ENCODE data around the gene LRCH3.

LRCH3 gene

DNA sequence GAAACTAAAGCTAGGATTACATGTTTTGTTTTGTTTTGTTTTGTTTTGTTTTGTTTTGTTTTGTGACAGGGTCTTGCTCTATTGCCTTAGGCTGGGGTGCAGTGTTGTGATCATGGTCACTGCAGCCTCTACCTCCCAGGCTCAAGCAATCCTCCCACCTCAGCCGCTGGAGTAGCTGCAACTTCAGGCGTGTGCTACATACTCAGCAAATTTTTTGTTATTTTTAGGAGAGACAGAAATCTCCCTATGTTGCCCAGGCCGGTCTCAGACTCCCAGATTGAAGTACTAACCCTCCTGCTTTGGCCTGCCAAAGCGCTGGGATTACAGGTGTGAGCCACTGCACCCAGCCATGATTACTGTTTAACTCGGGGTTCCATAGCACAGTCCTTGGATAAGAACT lies 50.7 kb downstream of the LRCH3 start:
- DNase-seq (ENCODE audit: low read depth) = no peak
- H3K27me3 ChIP-seq (replicated peaks; ENCODE audit: control insufficient read depth, insufficient read depth, low read length) = no peaks in the 10 kb centered on the region
- peaks cover 71% of the 10 kb centered on the region for H3K36me3 ChIP-seq (ENCODE audit: control insufficient read depth, insufficient read depth, low read length, severe bottlenecking)
- no peaks in the 10 kb centered on the region for H3K4me1 ChIP-seq (ENCODE audit: control insufficient read depth, insufficient read depth, low read length)
- H3K4me3 ChIP-seq (ENCODE audit: low read length) = no peak overlapping the region
- H3K9me3 ChIP-seq (ENCODE audit: control insufficient read depth, low read length) = no peaks in the 10 kb centered on the region
- H3K9ac ChIP-seq (ENCODE audit: low read length) = no peak overlapping the region

DNA sequence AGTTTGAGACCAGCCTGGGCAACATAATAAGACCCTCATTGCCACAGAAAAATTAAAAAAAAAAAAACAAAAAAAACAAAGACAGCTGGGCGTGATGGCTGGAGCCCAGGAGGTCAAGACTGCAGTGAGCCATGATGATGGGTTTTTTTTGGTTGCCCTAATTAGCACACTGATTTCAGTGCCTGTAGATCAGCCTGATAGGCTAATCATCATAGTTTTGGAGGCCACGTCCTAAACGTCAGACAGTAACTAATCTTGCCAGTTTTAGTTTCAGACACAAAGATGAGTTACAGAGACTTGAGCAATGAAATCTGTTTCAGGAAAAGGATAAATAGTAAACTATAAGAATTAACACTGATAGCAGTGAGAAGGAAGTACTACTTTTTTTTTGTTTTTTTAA lies 55.4 kb downstream of the LRCH3 start:
- Histone ChIP-seq H3K4me1 (ENCODE audit: control insufficient read depth, insufficient read depth, low read length) (peaks cover 5% of the 10 kb centered on the region), H3K9me3 (ENCODE audit: control insufficient read depth, low read length) (no peaks in the 10 kb centered on the region), H3K9ac (ENCODE audit: low read length) (no peak overlapping the region), H3K4me3 (ENCODE audit: low read length) (no peak overlapping the region), H3K27me3 (replicated peaks; ENCODE audit: control insufficient read depth, insufficient read depth, low read length) (no peaks in the 10 kb centered on the region), H3K36me3 (ENCODE audit: control insufficient read depth, insufficient read depth, low read length, severe bottlenecking) (peaks cover 69% of the 10 kb centered on the region)
- DNase-seq (ENCODE audit: low read depth) = no peak

DNA sequence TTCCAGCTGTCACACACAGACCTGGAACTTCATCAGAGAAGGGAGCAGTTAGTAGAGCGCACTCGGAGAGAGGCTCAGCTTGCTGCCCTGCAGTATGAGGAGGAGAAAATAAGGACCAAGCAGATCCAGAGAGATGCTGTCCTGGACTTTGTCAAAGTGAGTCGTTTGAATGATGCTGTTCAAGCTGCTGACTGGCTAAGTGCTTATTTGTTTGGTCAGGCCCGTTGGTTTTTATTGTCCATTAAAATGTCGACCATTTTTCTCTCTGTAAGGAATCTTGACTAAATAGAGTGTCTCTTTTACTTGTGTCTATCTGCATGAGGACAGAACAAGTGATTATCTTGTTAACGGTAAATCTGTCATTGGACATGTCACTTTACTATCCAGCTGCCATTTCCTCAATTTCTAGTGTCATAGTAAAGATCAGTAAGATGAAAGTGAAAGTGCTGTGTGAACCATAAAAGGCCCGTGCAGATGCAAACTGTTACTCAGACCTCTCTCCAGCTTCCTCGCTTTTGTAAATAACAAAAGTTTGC lies 56.9 kb downstream of the LRCH3 start:
- Histone ChIP-seq H3K36me3 (ENCODE audit: control insufficient read depth, insufficient read depth, low read length, severe bottlenecking) (peaks cover 73% of the 10 kb centered on the region), H3K4me1 (ENCODE audit: control insufficient read depth, insufficient read depth, low read length) (peaks cover 5% of the 10 kb centered on the region), H3K9ac (ENCODE audit: low read length) (peak overlapping the region; percentile 64), H3K9me3 (ENCODE audit: control insufficient read depth, low read length) (no peaks in the 10 kb centered on the region), H3K27me3 (replicated peaks; ENCODE audit: control insufficient read depth, insufficient read depth, low read length) (no peaks in the 10 kb centered on the region), H3K4me3 (ENCODE audit: low read length) (peak overlapping the region; percentile 74)
- DNase-seq (ENCODE audit: low read depth) = no peak

DNA sequence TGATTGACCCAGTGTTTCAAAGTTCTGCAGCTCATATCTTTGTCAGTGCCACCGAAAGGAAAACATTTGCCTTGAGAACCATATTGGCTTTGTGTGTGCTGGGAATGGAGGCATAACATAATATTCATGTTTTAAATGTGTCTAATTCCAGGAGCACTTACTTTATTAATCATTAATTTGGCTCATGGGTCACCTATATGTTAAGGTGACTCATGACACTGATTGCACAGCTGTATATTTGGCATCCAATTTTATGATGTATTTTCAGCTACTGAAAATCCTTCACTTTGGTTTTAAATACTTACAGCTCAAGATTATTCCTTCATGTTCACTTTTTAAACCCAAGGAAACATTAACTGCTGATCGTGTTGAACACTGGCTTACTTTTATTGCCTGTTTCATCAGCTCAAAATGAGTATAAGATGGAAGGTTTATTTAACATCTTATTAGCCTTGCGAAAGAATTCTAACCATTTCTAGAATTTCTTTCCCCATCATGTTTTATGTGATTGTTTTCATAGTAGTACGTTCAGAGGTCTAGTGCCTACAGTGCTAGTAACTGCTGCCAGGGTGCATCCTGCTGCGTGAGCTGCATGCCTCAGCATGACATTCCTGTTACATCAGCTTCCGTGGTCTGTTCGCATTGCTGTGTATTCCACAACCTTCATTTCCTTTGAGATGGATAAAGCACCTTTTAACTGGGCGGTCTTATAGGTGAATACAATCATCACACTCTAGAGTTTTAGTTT lies 63.7 kb downstream of the LRCH3 start:
- Histone ChIP-seq H3K4me1 (ENCODE audit: control insufficient read depth, insufficient read depth, low read length) (no peaks in the 10 kb centered on the region), H3K36me3 (ENCODE audit: control insufficient read depth, insufficient read depth, low read length, severe bottlenecking) (peaks cover 79% of the 10 kb centered on the region), H3K4me3 (ENCODE audit: low read length) (no peak overlapping the region), H3K9me3 (ENCODE audit: control insufficient read depth, low read length) (no peaks in the 10 kb centered on the region), H3K27me3 (replicated peaks; ENCODE audit: control insufficient read depth, insufficient read depth, low read length) (no peaks in the 10 kb centered on the region), H3K9ac (ENCODE audit: low read length) (no peak overlapping the region)
- peak; percentile 89 for DNase-seq (ENCODE audit: low read depth)

DNA sequence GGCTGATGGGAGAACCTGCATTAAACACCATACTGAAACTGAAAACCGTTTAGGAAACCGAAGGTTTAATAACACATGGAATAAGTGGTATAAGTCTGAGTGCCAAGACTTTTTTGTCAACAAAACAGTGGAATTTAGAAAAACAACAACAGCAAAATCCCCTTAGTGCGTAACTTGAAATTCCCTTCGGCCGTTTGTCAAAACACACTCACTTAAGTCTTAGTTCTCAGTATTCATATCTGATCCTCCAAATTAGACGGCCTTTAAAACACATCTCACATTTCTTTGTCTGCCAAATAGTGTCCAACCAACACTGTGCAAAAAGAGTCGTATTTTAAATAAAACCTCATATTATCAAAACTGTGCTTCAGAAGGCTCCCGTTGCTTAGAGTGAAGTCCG lies 64.5 kb downstream of the LRCH3 start:
- peaks cover 79% of the 10 kb centered on the region for H3K36me3 ChIP-seq (ENCODE audit: control insufficient read depth, insufficient read depth, low read length, severe bottlenecking)
- no peak overlapping the region for H3K4me3 ChIP-seq (ENCODE audit: low read length)
- no peak overlapping the region for H3K9ac ChIP-seq (ENCODE audit: low read length)
- no peak for DNase-seq (ENCODE audit: low read depth)
- H3K9me3 ChIP-seq (ENCODE audit: control insufficient read depth, low read length) = no peaks in the 10 kb centered on the region
- no peaks in the 10 kb centered on the region for H3K4me1 ChIP-seq (ENCODE audit: control insufficient read depth, insufficient read depth, low read length)
- H3K27me3 ChIP-seq (replicated peaks; ENCODE audit: control insufficient read depth, insufficient read depth, low read length) = no peaks in the 10 kb centered on the region

DNA sequence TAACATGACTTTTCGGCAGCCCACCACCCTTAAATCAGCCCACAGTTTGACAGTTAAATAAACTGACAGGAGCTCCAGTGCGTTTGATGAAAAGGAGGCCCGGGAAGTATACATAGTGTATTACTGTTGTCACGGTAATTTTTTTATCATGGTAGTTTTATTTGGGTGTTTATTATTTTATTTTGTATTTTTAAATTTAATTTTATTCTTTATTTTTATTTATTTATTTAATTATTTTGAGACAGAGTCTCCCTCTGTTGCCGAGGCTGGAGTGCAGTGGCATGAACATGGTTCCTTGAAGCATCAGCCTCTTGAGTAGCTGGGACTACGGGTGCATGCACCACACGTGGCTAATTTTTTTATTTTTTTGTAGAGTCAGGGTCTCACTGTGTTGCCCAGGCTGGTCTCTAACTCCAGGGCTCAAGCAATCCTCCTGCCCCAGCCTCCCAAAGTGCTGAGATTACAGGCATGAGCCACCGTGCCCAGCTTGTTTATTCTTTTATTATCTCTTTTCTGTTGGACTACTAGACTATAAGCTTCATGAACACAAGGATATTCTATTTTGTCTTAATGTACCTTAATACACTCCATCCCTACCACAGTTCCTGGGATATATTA lies 65.3 kb downstream of the LRCH3 start:
- Histone ChIP-seq H3K36me3 (ENCODE audit: control insufficient read depth, insufficient read depth, low read length, severe bottlenecking) (peaks cover 75% of the 10 kb centered on the region), H3K27me3 (replicated peaks; ENCODE audit: control insufficient read depth, insufficient read depth, low read length) (no peaks in the 10 kb centered on the region), H3K4me3 (ENCODE audit: low read length) (no peak overlapping the region), H3K9ac (ENCODE audit: low read length) (no peak overlapping the region), H3K4me1 (ENCODE audit: control insufficient read depth, insufficient read depth, low read length) (no peaks in the 10 kb centered on the region), H3K9me3 (ENCODE audit: control insufficient read depth, low read length) (no peaks in the 10 kb centered on the region)
- no peak for DNase-seq (ENCODE audit: low read depth)

DNA sequence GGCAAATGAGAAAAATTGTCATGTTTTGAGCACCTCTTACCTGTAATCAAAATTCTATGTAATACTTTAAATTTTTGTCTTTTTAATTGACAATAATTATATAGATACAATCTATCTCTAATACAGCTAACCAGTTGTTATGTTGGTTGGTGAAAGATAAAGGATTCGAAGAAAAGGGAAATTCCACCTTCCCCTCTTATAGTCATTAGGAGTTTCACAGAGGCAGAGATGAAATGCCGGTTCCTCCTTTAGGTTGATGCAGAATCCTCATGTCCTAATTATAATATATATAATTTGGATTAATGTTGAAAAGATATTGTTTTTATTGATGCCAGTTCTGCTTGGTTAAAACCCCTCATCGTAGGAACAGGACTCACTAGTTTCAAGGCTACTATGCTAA lies 67.1 kb downstream of the LRCH3 start:
- Histone ChIP-seq H3K9ac (ENCODE audit: low read length) (no peak overlapping the region), H3K27me3 (replicated peaks; ENCODE audit: control insufficient read depth, insufficient read depth, low read length) (no peaks in the 10 kb centered on the region), H3K9me3 (ENCODE audit: control insufficient read depth, low read length) (no peaks in the 10 kb centered on the region), H3K4me3 (ENCODE audit: low read length) (no peak overlapping the region), H3K36me3 (ENCODE audit: control insufficient read depth, insufficient read depth, low read length, severe bottlenecking) (peaks cover 57% of the 10 kb centered on the region), H3K4me1 (ENCODE audit: control insufficient read depth, insufficient read depth, low read length) (no peaks in the 10 kb centered on the region)
- no peak for DNase-seq (ENCODE audit: low read depth)

DNA sequence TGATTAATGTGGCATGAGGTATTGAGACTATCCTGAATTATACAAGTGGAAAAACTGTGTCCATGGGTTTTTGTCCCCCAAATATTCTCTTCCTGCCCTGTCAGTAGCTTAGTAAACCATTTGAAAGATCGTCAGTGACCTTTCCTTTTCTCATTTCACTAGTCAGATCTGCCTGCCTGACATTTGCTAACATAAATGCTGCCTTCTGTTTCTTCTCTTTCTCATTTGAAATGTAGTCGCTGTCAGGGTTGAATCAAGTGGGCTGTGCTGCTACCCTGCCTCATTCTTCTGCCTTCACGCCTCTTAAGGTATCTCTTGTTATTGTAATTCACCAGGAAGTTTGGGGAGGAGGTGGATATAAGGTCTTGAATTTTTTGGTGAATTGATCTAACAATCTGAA lies 67.5 kb downstream of the LRCH3 start:
- no peak overlapping the region for H3K4me3 ChIP-seq (ENCODE audit: low read length)
- no peak overlapping the region for H3K9ac ChIP-seq (ENCODE audit: low read length)
- H3K9me3 ChIP-seq (ENCODE audit: control insufficient read depth, low read length) = no peaks in the 10 kb centered on the region
- no peaks in the 10 kb centered on the region for H3K27me3 ChIP-seq (replicated peaks; ENCODE audit: control insufficient read depth, insufficient read depth, low read length)
- DNase-seq (ENCODE audit: low read depth) = no peak
- H3K4me1 ChIP-seq (ENCODE audit: control insufficient read depth, insufficient read depth, low read length) = no peaks in the 10 kb centered on the region
- peaks cover 52% of the 10 kb centered on the region for H3K36me3 ChIP-seq (ENCODE audit: control insufficient read depth, insufficient read depth, low read length, severe bottlenecking)

DNA sequence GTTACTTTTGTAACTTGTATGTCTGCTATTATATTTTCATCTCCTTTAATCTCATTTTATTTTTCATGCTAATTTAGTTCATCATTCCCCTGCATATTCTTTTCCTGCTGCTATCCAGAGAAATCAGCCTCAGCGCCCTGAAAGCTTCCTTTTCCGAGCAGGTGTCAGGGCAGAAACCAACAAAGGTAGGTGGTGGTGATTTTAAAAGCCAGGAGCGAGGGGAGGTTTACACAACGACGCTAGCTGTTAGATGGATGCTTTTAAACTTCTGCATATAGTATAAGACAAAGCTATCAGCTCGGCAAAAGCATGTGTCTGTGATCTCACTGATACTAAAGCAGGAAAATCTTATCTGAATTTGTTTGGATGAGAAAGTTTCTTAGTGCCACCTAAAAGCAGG lies 75.0 kb downstream of the LRCH3 start:
- H3K4me3 ChIP-seq (ENCODE audit: low read length) = no peak overlapping the region
- no peaks in the 10 kb centered on the region for H3K27me3 ChIP-seq (replicated peaks; ENCODE audit: control insufficient read depth, insufficient read depth, low read length)
- DNase-seq (ENCODE audit: low read depth) = no peak
- H3K9me3 ChIP-seq (ENCODE audit: control insufficient read depth, low read length) = no peaks in the 10 kb centered on the region
- H3K4me1 ChIP-seq (ENCODE audit: control insufficient read depth, insufficient read depth, low read length) = no peaks in the 10 kb centered on the region
- H3K36me3 ChIP-seq (ENCODE audit: control insufficient read depth, insufficient read depth, low read length, severe bottlenecking) = peaks cover 52% of the 10 kb centered on the region
- no peak overlapping the region for H3K9ac ChIP-seq (ENCODE audit: low read length)

DNA sequence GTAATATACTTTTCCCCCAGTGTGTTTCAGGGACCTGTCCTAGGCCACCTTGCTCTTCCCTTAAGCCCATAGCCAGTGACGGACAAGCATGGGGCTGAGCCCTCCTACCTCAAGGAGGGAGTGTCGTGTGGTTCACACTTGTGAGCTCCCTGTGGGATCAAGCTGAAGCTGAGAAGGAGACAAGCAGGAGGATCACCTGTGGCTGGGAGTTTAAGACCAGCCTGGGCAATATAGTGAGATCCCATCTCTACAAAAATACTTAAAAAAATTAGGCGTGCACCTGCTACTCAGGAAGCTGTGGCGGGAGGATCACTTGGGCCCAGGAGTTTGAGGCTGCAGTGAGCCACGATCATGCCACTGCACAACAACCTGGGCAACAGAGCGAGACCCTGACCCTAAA lies 82.3 kb downstream of the LRCH3 start:
- DNase-seq (ENCODE audit: low read depth) = no peak
- Histone ChIP-seq H3K4me1 (ENCODE audit: control insufficient read depth, insufficient read depth, low read length) (no peaks in the 10 kb centered on the region), H3K9me3 (ENCODE audit: control insufficient read depth, low read length) (no peaks in the 10 kb centered on the region), H3K4me3 (ENCODE audit: low read length) (no peak overlapping the region), H3K27me3 (replicated peaks; ENCODE audit: control insufficient read depth, insufficient read depth, low read length) (no peaks in the 10 kb centered on the region), H3K36me3 (ENCODE audit: control insufficient read depth, insufficient read depth, low read length, severe bottlenecking) (peaks cover 71% of the 10 kb centered on the region), H3K9ac (ENCODE audit: low read length) (no peak overlapping the region)

DNA sequence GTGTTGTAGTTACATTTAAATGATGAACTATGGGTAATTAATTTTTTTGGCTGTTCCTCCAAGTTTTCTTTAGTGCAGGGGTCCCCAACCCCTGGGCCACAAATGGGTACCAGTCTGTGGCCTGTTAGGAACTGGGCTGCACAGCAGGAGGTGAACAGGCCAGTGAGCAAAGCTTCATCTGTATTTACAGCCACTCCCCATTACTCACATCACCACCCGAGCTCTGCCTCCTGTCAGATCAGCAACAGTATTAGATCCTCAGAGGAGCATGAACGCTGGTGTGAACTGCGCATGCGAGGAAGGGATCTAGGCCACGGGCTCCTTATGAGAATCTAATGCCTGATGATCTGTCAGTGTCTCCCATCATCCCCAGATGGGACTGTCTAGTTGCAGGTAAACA lies 83.0 kb downstream of the LRCH3 start:
- H3K27me3 ChIP-seq (replicated peaks; ENCODE audit: control insufficient read depth, insufficient read depth, low read length) = no peaks in the 10 kb centered on the region
- no peak overlapping the region for H3K9ac ChIP-seq (ENCODE audit: low read length)
- H3K9me3 ChIP-seq (ENCODE audit: control insufficient read depth, low read length) = no peaks in the 10 kb centered on the region
- no peak overlapping the region for H3K4me3 ChIP-seq (ENCODE audit: low read length)
- H3K36me3 ChIP-seq (ENCODE audit: control insufficient read depth, insufficient read depth, low read length, severe bottlenecking) = peaks cover 71% of the 10 kb centered on the region
- no peak for DNase-seq (ENCODE audit: low read depth)
- no peaks in the 10 kb centered on the region for H3K4me1 ChIP-seq (ENCODE audit: control insufficient read depth, insufficient read depth, low read length)
